Spleen (tissue), 7 donors: ENCODE data around the gene GCM1.

Experiments used
- CTCF ChIP-seq, 11 experiments: fragments of 200-600 bp in 7 of 11; fragments of 450-650 bp in 4 of 11; sonication (generic) in 4 of 11; IDR thresholded peaks in 8 of 11; conservative IDR thresholded peaks in 3 of 11; 1 replicate in 7 of 11; 2 replicates in 4 of 11; pipeline versions ENCODE4 v1.4.0 to v1.8.0; 2016 to 2021; ENCODE audit warnings: antibody characterized with exemption in 11 of 11, inconsistent platforms in 4 of 11, mild to moderate bottlenecking in 1 of 11
- POLR2AphosphoS5 ChIP-seq, 3 donors: sonication (generic); formaldehyde crosslinking; IDR thresholded peaks; one replicate each; pipeline ENCODE4 v1.5.1; 2017; ENCODE audit warnings: antibody characterized with exemption in 3 of 3
- donor health status: DM: no; HTN: no; CAD: no; lungs with moderate emphysema.
- donor health status: DM: no; HTN: no; CAD: no.
- donor health status: DM: no; HTN: no; CAD: no.

- no peak for TF ChIP-seq CTCF (IDR thresholded peaks at IDR 0.05 in 8 of 11, conservative IDR thresholded peaks at IDR 0.05 in 3 of 11)
- TF ChIP-seq POLR2AphosphoS5 (IDR thresholded peaks at IDR 0.05), result no peak
Observed at GRCh38 chr6:53128842-53129241, 19.8 kb downstream of the GCM1 start.
